Measurements from ENCODE around the gene AHI1.

DNA sequence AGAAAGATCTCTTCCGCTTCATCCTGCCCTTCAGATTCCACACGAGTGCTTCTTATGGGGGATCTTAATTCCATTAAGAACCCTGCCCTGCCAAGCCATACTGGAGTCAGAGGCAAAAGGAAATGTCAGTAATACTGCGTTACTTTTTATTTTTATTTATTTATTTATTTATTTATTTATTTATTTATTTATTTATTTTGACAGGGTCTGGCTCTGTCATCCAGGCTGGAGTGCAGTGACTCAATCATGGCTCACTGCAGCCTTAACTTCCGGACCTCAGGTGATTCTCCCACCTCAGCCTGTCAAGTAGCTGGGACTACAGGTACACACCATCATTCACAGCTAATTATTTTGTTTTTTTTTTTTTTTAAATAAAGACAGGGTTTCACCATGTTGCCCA lies 236.9 kb downstream of the AHI1 start:
- TF ChIP-seq EZH2phosphoT487 (IDR thresholded peaks at IDR 0.05; ENCODE audit: low read length) = no peak
- TF ChIP-seq, protein P1, sequence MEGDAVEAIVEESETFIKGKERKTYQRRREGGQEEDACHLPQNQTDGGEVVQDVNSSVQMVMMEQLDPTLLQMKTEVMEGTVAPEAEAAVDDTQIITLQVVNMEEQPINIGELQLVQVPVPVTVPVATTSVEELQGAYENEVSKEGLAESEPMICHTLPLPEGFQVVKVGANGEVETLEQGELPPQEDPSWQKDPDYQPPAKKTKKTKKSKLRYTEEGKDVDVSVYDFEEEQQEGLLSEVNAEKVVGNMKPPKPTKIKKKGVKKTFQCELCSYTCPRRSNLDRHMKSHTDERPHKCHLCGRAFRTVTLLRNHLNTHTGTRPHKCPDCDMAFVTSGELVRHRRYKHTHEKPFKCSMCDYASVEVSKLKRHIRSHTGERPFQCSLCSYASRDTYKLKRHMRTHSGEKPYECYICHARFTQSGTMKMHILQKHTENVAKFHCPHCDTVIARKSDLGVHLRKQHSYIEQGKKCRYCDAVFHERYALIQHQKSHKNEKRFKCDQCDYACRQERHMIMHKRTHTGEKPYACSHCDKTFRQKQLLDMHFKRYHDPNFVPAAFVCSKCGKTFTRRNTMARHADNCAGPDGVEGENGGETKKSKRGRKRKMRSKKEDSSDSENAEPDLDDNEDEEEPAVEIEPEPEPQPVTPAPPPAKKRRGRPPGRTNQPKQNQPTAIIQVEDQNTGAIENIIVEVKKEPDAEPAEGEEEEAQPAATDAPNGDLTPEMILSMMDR (IDR thresholded peaks at IDR 0.05; ENCODE audit: low read length) = no peak
